Transverse colon (tissue), 4 donors: ENCODE measurements around the gene DNAAF8. TPM values are rescaled to one million over a fixed set of nuclear protein-coding genes. Genes with fewer than 3 reads are reported as not detected.

ENCODE experiments used
- DNase-seq: peaks from one replicate; pipeline ENCODE4 v3.0.0-alpha.2; 2019
- H3K27ac ChIP-seq, 4 donors: fragments of 200-600 bp; sonication (generic); 2 replicates each; pipeline ENCODE4 v1.5.1; 2016 to 2018; ENCODE audit warnings: inconsistent platforms in 4 of 4
- H3K27me3 ChIP-seq: fragments of 200-600 bp; sonication (generic); 2 replicates; pipeline ENCODE4 v1.5.1; 2017; ENCODE audit warnings: inconsistent platforms
- H3K36me3 ChIP-seq, 4 donors: fragments of 200-600 bp; sonication (generic); 2 replicates each; pipeline ENCODE4 v1.5.1; 2017 to 2019; ENCODE audit warnings: inconsistent platforms in 4 of 4
- H3K4me1 ChIP-seq, 4 donors: fragments of 200-600 bp; sonication (generic); 2 replicates each; pipeline ENCODE4 v1.5.1; 2017 to 2020; ENCODE audit warnings: inconsistent platforms in 4 of 4
- H3K4me3 ChIP-seq, 4 donors: fragments of 200-600 bp; sonication (generic); 1 replicate in 1 of 4; 2 replicates in 3 of 4; pipeline versions ENCODE4 v1.5.1 to v1.6.1; 2017 to 2019; ENCODE audit warnings: inconsistent platforms in 4 of 4
- H3K9me3 ChIP-seq, 2 donors: fragments of 200-600 bp; sonication (generic); 2 replicates each; pipeline ENCODE4 v1.5.1; 2017 to 2019; ENCODE audit warnings: inconsistent platforms in 2 of 2
- EP300 ChIP-seq: sonication (generic); formaldehyde crosslinking; IDR thresholded peaks from one replicate; pipeline ENCODE4 v1.6.1; 2017; ENCODE audit warnings: antibody characterized with exemption, low read depth
- POLR2A ChIP-seq: fragments of 450-650 bp; IDR thresholded peaks from one replicate; pipeline ENCODE4 v1.6.1; 2016; ENCODE audit warnings: antibody characterized with exemption, mild to moderate bottlenecking, moderate library complexity
- POLR2AphosphoS5 ChIP-seq, 3 donors: sonication (generic); formaldehyde crosslinking; IDR thresholded peaks; one replicate each; pipeline ENCODE4 v1.6.1; 2016; ENCODE audit warnings: antibody characterized with exemption in 3 of 3
- WGBS, 2 donors: methylation state at CpG; one replicate each; pipeline ENCODE4 v1.1.5; 2018; ENCODE audit warnings: low coverage in 1 of 2; 5-methylcytosine and 5-hydroxymethylcytosine counted together
- in situ Hi-C, 4 donors: fragments of 200-750 bp; cut with MboI; loops; one replicate each; pipeline versions ENCODE4 v1.15.0 to v1.15.1; 2017; ENCODE audit warnings: low sequenced_read_pairs in 3 of 4, low pct_ligation_motif_present in 1 of 4, low pct_unique_long_range_greater_than_20kb in 1 of 4
- intact Hi-C: fragments of 100-400 bp; cut with DNase I; formaldehyde crosslinking; loops from one replicate; pipeline ENCODE4 v1.15.1; 2023; ENCODE audit warnings: low total_unique reads
- total RNA-seq, 4 donors: library from RNA; depleted of rRNA; stranded (reverse); fragments of >200 nt; gene quantifications; one replicate each; pipeline ENCODE4 v1.1.0, GENCODE V29; 2016
- TF ChIP-seq, protein P1 (sequence below), 5 experiments: fragments of 200-600 bp in 3 of 5; fragments of 450-650 bp in 2 of 5; sonication (generic) in 3 of 5; IDR thresholded peaks; 1 replicate in 2 of 5; 2 replicates in 3 of 5; pipeline ENCODE4 v1.5.1; 2016 to 2017; ENCODE audit warnings: antibody characterized with exemption in 5 of 5, inconsistent platforms in 3 of 5, mild to moderate bottlenecking in 2 of 5, moderate library complexity in 1 of 5

Gene DNAAF8
- total RNA-seq, 4 donors from 2014 or later, result 0.55 to 2.9 (median 0.60) TPM; not detected in 1

DNA sequence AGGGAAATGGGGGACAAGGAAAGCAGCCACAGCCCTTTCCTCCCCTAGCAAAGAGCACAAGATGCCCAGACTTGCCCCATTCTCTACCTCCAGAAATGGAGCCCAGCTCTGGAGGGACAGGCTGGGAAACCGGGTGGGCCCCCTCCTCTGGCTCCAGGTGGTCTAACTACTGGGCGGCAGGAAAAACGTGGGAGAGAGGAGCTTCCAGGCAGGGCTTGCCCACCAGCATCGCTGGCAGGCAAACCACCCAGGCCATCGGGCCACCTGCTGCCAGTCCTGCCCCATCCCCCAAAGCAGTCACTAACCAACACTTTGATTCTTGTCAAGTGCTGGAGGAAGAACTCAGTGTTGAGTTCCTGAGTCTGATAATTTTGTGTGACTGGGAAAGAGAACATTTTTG, 15.9 kb upstream of the DNAAF8 start:
- H3K4me1 ChIP-seq, result no peaks in the 10 kb centered on the region
- WGBS, 2 donors, result 74% methylated on average over 5 of the region's 5 CpGs; no CpG with 5 or more reads in 1 of the 2 donors
- peaks cover 0 to 18% (median 0%) of the 10 kb centered on the region in 4 donors for H3K36me3 ChIP-seq
- H3K4me3 ChIP-seq, result no peak overlapping the region
- no peaks in the 10 kb centered on the region for H3K9me3 ChIP-seq
- intact Hi-C loops (no loop called here), in situ Hi-C loops (no loop called here)
- no peak for TF ChIP-seq POLR2AphosphoS5 (IDR thresholded peaks at IDR 0.05)
- TF ChIP-seq, protein P1, sequence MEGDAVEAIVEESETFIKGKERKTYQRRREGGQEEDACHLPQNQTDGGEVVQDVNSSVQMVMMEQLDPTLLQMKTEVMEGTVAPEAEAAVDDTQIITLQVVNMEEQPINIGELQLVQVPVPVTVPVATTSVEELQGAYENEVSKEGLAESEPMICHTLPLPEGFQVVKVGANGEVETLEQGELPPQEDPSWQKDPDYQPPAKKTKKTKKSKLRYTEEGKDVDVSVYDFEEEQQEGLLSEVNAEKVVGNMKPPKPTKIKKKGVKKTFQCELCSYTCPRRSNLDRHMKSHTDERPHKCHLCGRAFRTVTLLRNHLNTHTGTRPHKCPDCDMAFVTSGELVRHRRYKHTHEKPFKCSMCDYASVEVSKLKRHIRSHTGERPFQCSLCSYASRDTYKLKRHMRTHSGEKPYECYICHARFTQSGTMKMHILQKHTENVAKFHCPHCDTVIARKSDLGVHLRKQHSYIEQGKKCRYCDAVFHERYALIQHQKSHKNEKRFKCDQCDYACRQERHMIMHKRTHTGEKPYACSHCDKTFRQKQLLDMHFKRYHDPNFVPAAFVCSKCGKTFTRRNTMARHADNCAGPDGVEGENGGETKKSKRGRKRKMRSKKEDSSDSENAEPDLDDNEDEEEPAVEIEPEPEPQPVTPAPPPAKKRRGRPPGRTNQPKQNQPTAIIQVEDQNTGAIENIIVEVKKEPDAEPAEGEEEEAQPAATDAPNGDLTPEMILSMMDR (IDR thresholded peaks at IDR 0.05), result no peak
- TF ChIP-seq POLR2A, result no peak
- H3K27ac ChIP-seq, result no peak overlapping the region
- no peaks in the 10 kb centered on the region for H3K27me3 ChIP-seq
- DNase-seq, result no peak

DNA sequence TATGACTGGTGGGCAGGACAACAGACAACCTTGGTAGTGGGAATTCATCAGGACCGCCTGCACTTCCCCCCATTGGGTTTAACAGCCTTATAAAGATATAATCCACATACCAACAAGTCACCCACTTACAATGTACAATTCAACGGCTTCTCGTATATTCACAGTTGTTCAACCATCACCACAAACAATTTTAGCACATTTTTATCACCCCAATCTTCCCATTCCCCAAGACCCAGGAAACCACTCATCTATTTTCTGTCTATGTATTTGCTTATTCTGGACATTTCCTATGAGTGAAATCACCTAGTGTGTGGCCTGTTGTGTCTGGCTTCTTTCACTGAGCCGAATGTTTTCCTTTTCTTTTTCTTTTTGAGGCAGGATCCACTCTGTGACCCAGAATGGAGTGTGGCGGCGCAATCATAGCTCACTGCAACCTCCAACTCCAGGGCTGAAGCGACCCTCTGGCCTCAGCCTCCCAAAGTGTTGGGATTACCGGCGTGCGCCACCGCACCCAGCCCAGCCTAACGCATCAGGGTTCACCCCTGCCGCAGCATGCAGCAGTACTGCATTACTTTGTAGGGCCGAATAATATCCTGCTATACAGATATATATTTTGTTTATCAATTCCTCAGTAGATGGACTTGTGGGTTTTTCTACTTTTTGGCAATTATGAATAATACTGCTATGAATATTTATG, 11.1 kb upstream of the DNAAF8 start:
- in situ Hi-C loops (no loop called here), intact Hi-C loops (no loop called here)
- Histone ChIP-seq H3K27ac (no peak overlapping the region), H3K4me1 (no peaks in the 10 kb centered on the region), H3K9me3 (no peaks in the 10 kb centered on the region), H3K36me3 (peaks cover 0 to 16% (median 3%) of the 10 kb centered on the region in 4 donors), H3K27me3 (no peaks in the 10 kb centered on the region), H3K4me3 (no peak overlapping the region)
- DNase-seq, result no peak
- WGBS, 2 donors, result 94% methylated on average over 5 to 14 of the region's 14 CpGs
- TF ChIP-seq POLR2A (no peak), POLR2AphosphoS5 (IDR thresholded peaks at IDR 0.05) (no peak), EP300 (no peak)
- TF ChIP-seq, protein P1 (IDR thresholded peaks at IDR 0.05), result no peak

DNA sequence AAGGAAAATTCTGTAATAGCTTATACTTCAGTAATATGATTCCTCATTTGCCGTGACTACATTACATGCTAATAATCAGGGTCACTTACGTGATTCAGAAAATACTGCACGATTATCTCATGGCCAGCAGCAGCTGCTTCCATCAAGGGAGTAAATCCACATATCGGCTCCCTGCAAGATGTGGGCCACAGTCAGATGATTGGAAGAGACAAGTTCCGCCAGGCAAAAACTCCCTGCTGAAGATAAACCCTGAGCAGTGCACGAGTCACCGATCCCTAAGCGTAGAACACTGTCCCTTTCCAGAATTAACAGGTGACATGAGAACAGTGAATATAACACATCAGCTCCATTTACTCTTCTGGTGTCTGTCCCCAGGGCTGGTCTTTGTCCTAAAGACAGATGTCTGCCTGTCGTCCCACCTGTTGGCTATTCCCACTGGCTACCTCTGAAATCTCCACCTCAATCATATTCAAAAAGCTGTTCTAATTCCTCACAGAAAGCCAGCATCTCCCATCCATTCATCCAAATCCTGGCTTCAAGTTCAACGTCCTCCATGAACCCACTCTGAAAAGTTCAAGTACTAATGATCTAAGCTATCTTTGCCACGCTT, 9.6 kb upstream of the DNAAF8 start:
- Histone ChIP-seq H3K4me1 (no peaks in the 10 kb centered on the region), H3K9me3 (no peaks in the 10 kb centered on the region), H3K27me3 (no peaks in the 10 kb centered on the region), H3K4me3 (no peak overlapping the region), H3K36me3 (peaks cover 0 to 21% (median 10%) of the 10 kb centered on the region in 4 donors), H3K27ac (no peak overlapping the region)
- 89 to 91% methylated on average over 10 to 11 of the region's 11 CpGs for WGBS, 2 donors
- DNase-seq, result no peak
- in situ Hi-C loops (no loop called here), intact Hi-C loops (no loop called here)
- TF ChIP-seq POLR2AphosphoS5 (IDR thresholded peaks at IDR 0.05) (no peak), POLR2A (no peak)

DNA sequence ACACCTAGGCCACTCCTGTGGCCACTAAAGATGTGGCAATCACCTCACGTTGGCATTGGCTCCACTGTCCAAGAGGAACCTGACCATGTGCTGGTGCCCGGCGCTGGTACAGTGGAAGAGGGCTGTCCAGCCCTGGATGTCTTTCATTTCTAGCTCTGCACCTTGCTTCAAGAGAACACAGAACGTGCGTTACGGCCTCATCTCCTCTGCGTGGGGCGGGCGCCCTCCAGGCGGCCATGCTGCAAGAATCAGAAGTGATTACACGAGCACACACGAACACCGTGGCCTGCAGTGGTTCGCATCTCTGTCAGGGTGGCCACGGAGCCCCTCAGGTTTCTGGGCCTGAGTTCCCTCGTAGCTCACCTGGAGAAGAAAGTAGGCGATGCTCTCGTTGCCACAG, 7.7 kb upstream of the DNAAF8 start:
- no peak overlapping the region for H3K27ac ChIP-seq
- peaks cover 0 to 20% (median 10%) of the 10 kb centered on the region in 4 donors for H3K36me3 ChIP-seq
- no peak for TF ChIP-seq POLR2AphosphoS5 (IDR thresholded peaks at IDR 0.05)
- no peaks in the 10 kb centered on the region for H3K27me3 ChIP-seq
- no peaks in the 10 kb centered on the region for H3K9me3 ChIP-seq
- no peak for DNase-seq
- H3K4me1 ChIP-seq, result no peaks in the 10 kb centered on the region
- 95% methylated on average over 18 of the region's 18 CpGs; no CpG with 5 or more reads in 1 of the 2 donors for WGBS, 2 donors
- no peak overlapping the region for H3K4me3 ChIP-seq
- intact Hi-C loops (no loop called here), in situ Hi-C loops (no loop called here)

DNA sequence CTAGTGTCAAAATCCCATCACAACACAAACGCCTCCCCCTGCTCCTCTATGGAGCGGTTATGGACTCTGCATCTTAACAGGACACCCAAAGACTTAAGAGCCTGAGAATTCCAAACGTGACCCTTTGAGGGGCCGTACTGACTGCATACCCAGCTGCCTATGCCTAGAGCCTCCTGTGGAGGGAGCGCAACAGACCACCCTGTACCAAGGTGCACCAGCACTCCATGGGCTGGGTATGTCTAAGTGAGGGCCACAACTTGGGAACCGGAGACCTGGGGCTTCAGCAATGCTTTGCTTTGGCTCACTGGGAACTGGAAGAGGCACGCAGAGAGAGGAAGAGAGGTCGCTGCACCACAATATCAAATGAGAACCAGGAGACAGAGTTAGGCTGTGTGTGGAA, 5.7 kb upstream of the DNAAF8 start:
- intact Hi-C loops, result no loop called here
- H3K4me3 ChIP-seq, result no peak overlapping the region
- DNase-seq, result no peak
- TF ChIP-seq POLR2A, result no peak
- TF ChIP-seq, protein P1 (IDR thresholded peaks at IDR 0.05), result no peak
- no peak for TF ChIP-seq EP300
- no peak for TF ChIP-seq POLR2AphosphoS5 (IDR thresholded peaks at IDR 0.05)
- 90 to 93% methylated on average over 2 to 8 of the region's 8 CpGs for WGBS, 2 donors
- no peak overlapping the region for H3K27ac ChIP-seq
- H3K9me3 ChIP-seq, result no peaks in the 10 kb centered on the region
- H3K27me3 ChIP-seq, result no peaks in the 10 kb centered on the region
- in situ Hi-C loops, result no loop called here
- H3K36me3 ChIP-seq, result peaks cover 0 to 19% (median 6%) of the 10 kb centered on the region in 4 donors
- peaks cover 0 to 10% (median 3%) of the 10 kb centered on the region in 4 donors for H3K4me1 ChIP-seq
